Uterus (tissue), 2 donors: ENCODE data around the gene FNBP1.

Experiments
- CTCF ChIP-seq, 4 experiments: fragments of 200-600 bp in 2 of 4; fragments of 450-650 bp in 2 of 4; sonication (generic) in 2 of 4; IDR thresholded peaks; one replicate each; pipeline ENCODE4 v1.5.1; 2016 to 2019; ENCODE audit warnings: antibody characterized with exemption in 4 of 4, mild to moderate bottlenecking in 2 of 4, moderate library complexity in 1 of 4
- POLR2A ChIP-seq, 2 donors: fragments of 450-650 bp; IDR thresholded peaks; one replicate each; pipeline ENCODE4 v1.6.1; 2016; ENCODE audit warnings: antibody characterized with exemption in 2 of 2, mild to moderate bottlenecking in 1 of 2, moderate library complexity in 1 of 2

GRCh38 chr9:129845373-129845772, 197.6 kb downstream of the FNBP1 start:
- TF ChIP-seq CTCF (IDR thresholded peaks at IDR 0.05), result no peak
- TF ChIP-seq POLR2A (IDR thresholded peaks at IDR 0.05), result no peak
